ENCODE results near the gene AGTRAP.

The AGTRAP gene

GRCh38 chr1:11799896-11800295, 64.0 kb downstream of the AGTRAP start:
- no peak for DNase-seq (ENCODE audit: low read depth, low spot score)

GRCh38 chr1:11800391-11800755, 64.4 kb downstream of the AGTRAP start:
- no peak for DNase-seq (ENCODE audit: low read depth, low spot score)

Measured in smooth muscle cell of the brain vasculature (primary cell).